K562 (cell line): Measurements from ENCODE around the gene CALCOCO2. TPM values are rescaled to one million over a fixed set of nuclear protein-coding genes. Genes with fewer than 3 reads are reported as not detected.
A peak's percentile ranks its signal among the peaks of the same experiment; 100 is the strongest.

Experiments used
- ATAC-seq: fragments of 200-7000 bp; cut with Tn5 transposase; 3 replicates; pipeline ENCODE4 v1.9.1; 2020; ENCODE audit warnings: moderate library complexity
- BruUV-seq: library from RNA; stranded (reverse); fragments of 400-500 nt; replicated peaks from 2 replicates; lab custom pipeline; 2021; lab: Mats Ljungman, UMichigan
- CTCF ChIA-PET: fragments of 300-600 bp; formaldehyde crosslinking; extraction: SDS; loops from one replicate; lab custom pipeline; 2021; ENCODE audit warnings: low intra/inter-chr PET ratio; lab: Yijun Ruan, JAX
- POLR2A ChIA-PET: fragments of 300-600, 350-650 bp; sonication (Branson Sonifier 250); formaldehyde crosslinking; extraction: SDS; loops from one replicate; lab custom pipeline; 2021; ENCODE audit warnings: antibody characterized with exemption, inconsistent platforms; lab: Yijun Ruan, JAX
- DNase-seq, 4 experiments: peaks; one replicate each; pipeline versions ENCODE4 v3.0.0 to v3.0.0-alpha.2; 2011 to 2018; ENCODE audit warnings: low spot score in 3 of 4, mixed read lengths in 3 of 4; ENCODE audit errors: extremely low read depth in 1 of 4
- FAIRE-seq: peaks from 2 replicates; lab custom pipeline; 2011; peaks lifted over from hg19 to GRCh38; lab: Jason Lieb, UNC
- H2AFZ ChIP-seq: 2 replicates; pipeline ENCODE4 v1.6.0; 2011; ENCODE audit warnings: low read depth, low read length, control low read depth, inconsistent platforms
- H3K27ac ChIP-seq: fragments of 200-600 bp; 3 replicates; pipeline ENCODE4 v1.8.0; 2011; ENCODE audit warnings: low read depth, mild to moderate bottlenecking, control low read depth, inconsistent platforms, low read length, moderate library complexity, mixed read lengths; ENCODE audit errors: extremely low read depth
- H3K27me3 ChIP-seq, 2 experiments: fragments of 300-600 bp in 1 of 2; 2 replicates in 1 of 2; 3 replicates in 1 of 2; pipeline versions ENCODE4 v1.6.0 to v1.8.0; 2011; ENCODE audit warnings: inconsistent platforms in 2 of 2, low read length in 2 of 2, mild to moderate bottlenecking in 1 of 2, mixed read lengths in 1 of 2, moderate library complexity in 1 of 2; ENCODE audit not compliant: control insufficient read depth in 2 of 2, insufficient read depth in 2 of 2
- H3K36me3 ChIP-seq: fragments of 300-600 bp; 3 replicates; pipeline ENCODE4 v1.8.0; 2011; ENCODE audit warnings: mild to moderate bottlenecking, low read length, inconsistent platforms; ENCODE audit not compliant: control insufficient read depth, insufficient read depth
- H3K4me1 ChIP-seq, 2 experiments: fragments of 200-600 bp in 1 of 2; replicated peaks in 1 of 2; 2 replicates in 1 of 2; 3 replicates in 1 of 2; pipeline versions ENCODE4 v1.5.1 to v1.8.0; 2011; ENCODE audit warnings: inconsistent platforms in 2 of 2, low read length in 2 of 2, mild to moderate bottlenecking in 1 of 2, mixed read lengths in 1 of 2, moderate library complexity in 1 of 2; ENCODE audit not compliant: control insufficient read depth in 2 of 2, insufficient read depth in 2 of 2
- H3K4me2 ChIP-seq: 2 replicates; pipeline ENCODE4 v1.6.1; 2011; ENCODE audit warnings: low read length, control low read depth, inconsistent platforms, mixed read lengths; ENCODE audit not compliant: insufficient read depth
- H3K4me3 ChIP-seq: fragments of 200-600 bp; sonication (generic), shearing (Covaris generic); 2 replicates; pipeline ENCODE4 v1.5.1; 2016; ENCODE audit warnings: control low read depth, inconsistent platforms
- H3K79me2 ChIP-seq: fragments of 200-600 bp; 3 replicates; pipeline ENCODE4 v1.8.0; 2011; ENCODE audit warnings: low read length, inconsistent platforms; ENCODE audit not compliant: control insufficient read depth, insufficient read depth
- H3K9ac ChIP-seq, 2 experiments: 2 replicates each; pipeline versions ENCODE4 v1.6.0 to v1.6.1; 2011; ENCODE audit warnings: low read depth in 2 of 2, low read length in 2 of 2, control low read depth in 1 of 2, inconsistent platforms in 1 of 2, mild to moderate bottlenecking in 1 of 2, mixed read lengths in 1 of 2; ENCODE audit not compliant: insufficient read depth in 1 of 2
- H3K9me1 ChIP-seq: one replicate; pipeline ENCODE4 v1.6.0; 2011; ENCODE audit warnings: inconsistent platforms, mild to moderate bottlenecking, low read length, moderate library complexity; ENCODE audit not compliant: control insufficient read depth, insufficient read depth
- H3K9me3 ChIP-seq: replicated peaks from 2 replicates; pipeline ENCODE4 v1.5.1; 2011; ENCODE audit warnings: low read depth, low read length, inconsistent platforms; ENCODE audit not compliant: control insufficient read depth, insufficient read depth
- H4K20me1 ChIP-seq: replicated peaks from 2 replicates; pipeline ENCODE4 v1.6.1; 2011; ENCODE audit warnings: low read length, inconsistent platforms, mixed read lengths; ENCODE audit not compliant: control insufficient read depth, insufficient read depth
- CEBPG ChIP-seq, 3 experiments: fragments of 200-800 bp in 1 of 3; sonication (Bioruptor generic) in 1 of 3; sonication (generic) in 1 of 3; formaldehyde crosslinking in 1 of 3; IDR thresholded peaks in 2 of 3; conservative IDR thresholded peaks in 1 of 3; 2 replicates each; pipeline versions ENCODE4 v1.6.1 to v1.8.0; 2016 to 2022; ENCODE audit warnings: missing compliant biosample characterization in 2 of 3, missing genetic modification characterization in 2 of 3, mild to moderate bottlenecking in 1 of 3, missing genetic modification reagents in 1 of 3
- FOXJ3 ChIP-seq: sonication (generic); formaldehyde crosslinking; IDR thresholded peaks from 2 replicates; pipeline ENCODE4 v1.4.0; 2020; ENCODE audit warnings: mild to moderate bottlenecking, missing genetic modification reagents
- GATA2 ChIP-seq: sonication (generic); formaldehyde crosslinking; IDR thresholded peaks from 2 replicates; pipeline ENCODE4 v1.4.0; 2020; ENCODE audit warnings: mild to moderate bottlenecking, missing genetic modification reagents
- HOXB6 ChIP-seq: fragments of 250-450 bp; sonication (Bioruptor Pico); IDR thresholded peaks from 2 replicates; pipeline ENCODE4 v1.5.1; 2022; ENCODE audit warnings: mild to moderate bottlenecking, borderline replicate concordance
- LCOR ChIP-seq: sonication (generic); formaldehyde crosslinking; IDR thresholded peaks from 2 replicates; pipeline ENCODE4 v1.8.0; 2022; ENCODE audit warnings: mild to moderate bottlenecking, missing genetic modification reagents
- MAFK ChIP-seq: IDR thresholded peaks from 2 replicates; pipeline ENCODE4 v1.6.1; 2011; ENCODE audit warnings: low read length, improper control_type of control experiment
- MEIS2 ChIP-seq: fragments of 450-650 bp; IDR thresholded peaks from 2 replicates; pipeline ENCODE4 v1.6.1; 2014; ENCODE audit warnings: mild to moderate bottlenecking; ENCODE audit not compliant: partially characterized antibody
- MTA3 ChIP-seq: fragments of 450-650 bp; formaldehyde crosslinking; IDR thresholded peaks from 2 replicates; pipeline ENCODE4 v1.6.1; 2017; ENCODE audit warnings: mild to moderate bottlenecking, borderline replicate concordance
- NELFE ChIP-seq: IDR thresholded peaks from 2 replicates; pipeline ENCODE4 v1.6.1; 2011; ENCODE audit warnings: mild to moderate bottlenecking; ENCODE audit not compliant: insufficient read depth, insufficient read length
- PHB2 ChIP-seq: fragments of 450-650 bp; IDR thresholded peaks from 2 replicates; pipeline ENCODE4 v1.6.1; 2017; ENCODE audit warnings: low read depth
- PPARD ChIP-seq: fragments of 250-450 bp; sonication (Bioruptor Pico); IDR thresholded peaks from 2 replicates; pipeline ENCODE4 v1.8.0; 2022; ENCODE audit warnings: inconsistent platforms, mild to moderate bottlenecking, moderate library complexity
- ZNF24 ChIP-seq: fragments of 450-650 bp; IDR thresholded peaks from 2 replicates; pipeline ENCODE4 v1.6.1; 2016
- ZNF785 ChIP-seq: fragments of 250-450 bp; sonication (Bioruptor Pico); IDR thresholded peaks from 2 replicates; pipeline ENCODE4 v1.4.0; 2020; ENCODE audit warnings: mild to moderate bottlenecking
- WGBS: fragments of 100-300 bp; shearing (Covaris generic); methylation state at CpG from one replicate; pipeline ENCODE4 v1.1.6; 2016; ENCODE audit warnings: low coverage, mixed read lengths; ENCODE audit not compliant: insufficient coverage; ENCODE audit errors: missing lambda C conversion rate; 5-methylcytosine and 5-hydroxymethylcytosine counted together
- in situ Hi-C: fragments of 300-500 bp; cut with MboI; formaldehyde crosslinking; loops from 4 replicates; pipeline ENCODE4 v1.15.0; 2018; ENCODE audit warnings: inconsistent platforms, mixed read lengths
- intact Hi-C: fragments of 100-400 bp; cut with micrococcal nuclease; formaldehyde crosslinking; loops from 2 replicates; pipeline ENCODE4 v1.14.2; 2022
- polyA plus RNA-seq, 8 experiments: library from polyadenylated mRNA; depleted of rRNA in 4 of 8; stranded (reverse) in 5 of 8; unstranded in 3 of 8; fragments of >200 nt; fragmentation: Nextera tagmentation in 2 of 8; fragmentation: Illumina TruSeq in 1 of 8; extraction: Ambion mirVana in 2 of 8; extraction: Trizol in 1 of 8; gene quantifications; 2 replicates each; pipeline versions ENCODE4 v1.2.1 to v1.2.3, GENCODE V29; 2011 to 2014; ENCODE audit warnings: inconsistent platforms in 1 of 8, missing spikeins in 1 of 8
- total RNA-seq, 7 experiments: library from RNA; depleted of rRNA in 6 of 7; stranded (reverse); fragments of >200 nt in 6 of 7; fragmentation: Illumina TruSeq in 2 of 7; extraction: Trizol in 2 of 7; gene quantifications; 2 replicates each; pipeline versions ENCODE4 v1.2.1 to v1.2.3, GENCODE V29; 2011 to 2021; ENCODE audit warnings: low replicate concordance in 1 of 7
- TF ChIP-seq, protein P1 (sequence below): fragments of 450-650 bp; IDR thresholded peaks from 2 replicates; pipeline ENCODE4 v1.6.1; 2017; ENCODE audit warnings: mild to moderate bottlenecking, moderate library complexity
- TF ChIP-seq, protein P2 (sequence below), 2 experiments: fragments of 150-350 bp in 1 of 2; IDR thresholded peaks; 2 replicates each; pipeline ENCODE4 v1.6.1; 2012 to 2016; ENCODE audit warnings: low read depth in 2 of 2, low read length in 2 of 2, mild to moderate bottlenecking in 1 of 2, moderate library complexity in 1 of 2
- TF ChIP-seq, protein P3 (sequence below): fragments of 450-650 bp; IDR thresholded peaks from 2 replicates; pipeline ENCODE4 v1.6.1; 2016; ENCODE audit warnings: antibody characterized with exemption

The CALCOCO2 gene
- total and polyA plus RNA-seq, 9 of the 15 experiments (the other 6 are each of a cell fraction or from before 2014, with no cell fraction given): 24.1 to 87.3 (median 67.5) TPM

DNA sequence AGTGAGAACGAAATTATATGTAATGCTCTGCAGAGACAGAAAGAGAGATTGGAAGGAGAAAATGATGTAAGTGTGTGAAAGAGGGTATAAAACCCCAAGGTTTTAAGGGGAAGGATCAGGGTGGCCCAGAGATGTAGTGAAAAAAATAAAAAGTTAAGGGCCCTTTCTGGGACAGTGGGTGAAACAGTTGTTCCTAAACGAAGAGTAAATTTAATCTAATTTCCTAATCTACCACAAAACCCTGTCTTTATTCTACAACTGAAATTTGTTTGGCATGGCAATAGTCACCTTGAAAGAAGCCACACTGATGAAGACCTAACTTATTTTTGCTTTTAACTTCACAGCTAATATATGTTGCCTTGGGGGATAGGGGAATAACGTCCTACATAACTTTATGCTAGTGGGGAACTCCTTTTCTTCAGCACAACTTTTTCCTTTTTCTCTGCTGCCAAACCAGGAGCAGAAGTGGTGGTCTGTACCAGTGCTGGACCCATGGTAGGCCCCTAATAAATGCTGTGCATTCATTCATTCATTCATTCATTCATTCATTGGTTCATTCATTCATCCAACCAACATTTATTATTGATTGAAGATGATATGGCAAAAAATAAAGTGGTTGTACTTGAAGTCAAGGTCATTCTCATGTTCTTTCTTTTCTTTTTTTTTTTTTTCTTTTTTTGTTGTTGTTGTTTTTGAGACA lies 25.4 kb downstream of the CALCOCO2 start:
- Histone ChIP-seq H3K79me2 (no peaks in the 10 kb centered on the region), H3K4me1 (peaks cover 0 to 10% of the 10 kb centered on the region in 2 experiments; a peak in 1 of 5 replicates), H3K9me3 (no peaks in the 10 kb centered on the region), H3K9me1 (no peaks in the 10 kb centered on the region), H4K20me1 (no peaks in the 10 kb centered on the region), H2AFZ (no peak overlapping the region), H3K36me3 (peaks cover 43% of the 10 kb centered on the region; the same call in 2 of the 3 replicates), H3K9ac (no peak overlapping the region), H3K27ac (no peak overlapping the region), H3K27me3 (no peaks in the 10 kb centered on the region), H3K4me3 (no peak overlapping the region), H3K4me2 (no peak overlapping the region)
- no peak for FAIRE-seq
- intact Hi-C loops (no loop called here), in situ Hi-C loops (no loop called here)
- CTCF ChIA-PET: no interaction called here
- no TSS peak for BruUV-seq
- no peak for DNase-seq
- 43% methylated on average over 3 of the region's 3 CpGs for WGBS
- no peak; the same call in 2 of the 3 replicates for ATAC-seq
- POLR2A ChIA-PET: no interaction called here
- TF ChIP-seq MTA3: no peak
- no peak for TF ChIP-seq ZNF785 (CRISPR knock-in tag)
- no peak for TF ChIP-seq PPARD (CRISPR knock-in tag)
- no peak for TF ChIP-seq GATA2
- TF ChIP-seq, protein P1, sequence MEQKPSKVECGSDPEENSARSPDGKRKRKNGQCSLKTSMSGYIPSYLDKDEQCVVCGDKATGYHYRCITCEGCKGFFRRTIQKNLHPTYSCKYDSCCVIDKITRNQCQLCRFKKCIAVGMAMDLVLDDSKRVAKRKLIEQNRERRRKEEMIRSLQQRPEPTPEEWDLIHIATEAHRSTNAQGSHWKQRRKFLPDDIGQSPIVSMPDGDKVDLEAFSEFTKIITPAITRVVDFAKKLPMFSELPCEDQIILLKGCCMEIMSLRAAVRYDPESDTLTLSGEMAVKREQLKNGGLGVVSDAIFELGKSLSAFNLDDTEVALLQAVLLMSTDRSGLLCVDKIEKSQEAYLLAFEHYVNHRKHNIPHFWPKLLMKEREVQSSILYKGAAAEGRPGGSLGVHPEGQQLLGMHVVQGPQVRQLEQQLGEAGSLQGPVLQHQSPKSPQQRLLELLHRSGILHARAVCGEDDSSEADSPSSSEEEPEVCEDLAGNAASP: no peak
- TF ChIP-seq NELFE: no peak
- peak; percentile 12 for TF ChIP-seq MEIS2
- TF ChIP-seq, protein P2, sequence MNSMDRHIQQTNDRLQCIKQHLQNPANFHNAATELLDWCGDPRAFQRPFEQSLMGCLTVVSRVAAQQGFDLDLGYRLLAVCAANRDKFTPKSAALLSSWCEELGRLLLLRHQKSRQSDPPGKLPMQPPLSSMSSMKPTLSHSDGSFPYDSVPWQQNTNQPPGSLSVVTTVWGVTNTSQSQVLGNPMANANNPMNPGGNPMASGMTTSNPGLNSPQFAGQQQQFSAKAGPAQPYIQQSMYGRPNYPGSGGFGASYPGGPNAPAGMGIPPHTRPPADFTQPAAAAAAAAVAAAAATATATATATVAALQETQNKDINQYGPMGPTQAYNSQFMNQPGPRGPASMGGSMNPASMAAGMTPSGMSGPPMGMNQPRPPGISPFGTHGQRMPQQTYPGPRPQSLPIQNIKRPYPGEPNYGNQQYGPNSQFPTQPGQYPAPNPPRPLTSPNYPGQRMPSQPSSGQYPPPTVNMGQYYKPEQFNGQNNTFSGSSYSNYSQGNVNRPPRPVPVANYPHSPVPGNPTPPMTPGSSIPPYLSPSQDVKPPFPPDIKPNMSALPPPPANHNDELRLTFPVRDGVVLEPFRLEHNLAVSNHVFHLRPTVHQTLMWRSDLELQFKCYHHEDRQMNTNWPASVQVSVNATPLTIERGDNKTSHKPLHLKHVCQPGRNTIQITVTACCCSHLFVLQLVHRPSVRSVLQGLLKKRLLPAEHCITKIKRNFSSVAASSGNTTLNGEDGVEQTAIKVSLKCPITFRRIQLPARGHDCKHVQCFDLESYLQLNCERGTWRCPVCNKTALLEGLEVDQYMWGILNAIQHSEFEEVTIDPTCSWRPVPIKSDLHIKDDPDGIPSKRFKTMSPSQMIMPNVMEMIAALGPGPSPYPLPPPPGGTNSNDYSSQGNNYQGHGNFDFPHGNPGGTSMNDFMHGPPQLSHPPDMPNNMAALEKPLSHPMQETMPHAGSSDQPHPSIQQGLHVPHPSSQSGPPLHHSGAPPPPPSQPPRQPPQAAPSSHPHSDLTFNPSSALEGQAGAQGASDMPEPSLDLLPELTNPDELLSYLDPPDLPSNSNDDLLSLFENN (IDR thresholded peaks at IDR 0.05; ENCODE audit: low read depth in 2 of 2, low read length in 2 of 2): no peak
- TF ChIP-seq HOXB6: no peak
- no peak for TF ChIP-seq PHB2
- TF ChIP-seq ZNF24: peak; percentile 95
- TF ChIP-seq, protein P3, sequence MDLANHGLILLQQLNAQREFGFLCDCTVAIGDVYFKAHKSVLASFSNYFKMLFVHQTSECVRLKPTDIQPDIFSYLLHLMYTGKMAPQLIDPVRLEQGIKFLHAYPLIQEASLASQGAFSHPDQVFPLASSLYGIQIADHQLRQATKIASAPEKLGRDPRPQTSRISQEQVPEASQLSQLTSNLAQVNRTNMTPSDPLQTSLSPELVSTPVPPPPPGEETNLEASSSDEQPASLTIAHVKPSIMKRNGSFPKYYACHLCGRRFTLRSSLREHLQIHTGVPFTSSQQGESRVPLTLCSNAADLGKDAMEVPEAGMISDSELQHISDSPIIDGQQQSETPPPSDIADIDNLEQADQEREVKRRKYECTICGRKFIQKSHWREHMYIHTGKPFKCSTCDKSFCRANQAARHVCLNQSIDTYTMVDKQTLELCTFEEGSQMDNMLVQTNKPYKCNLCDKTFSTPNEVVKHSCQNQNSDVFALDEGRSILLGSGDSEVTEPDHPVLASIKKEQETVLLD: no peak
- no peak for TF ChIP-seq LCOR (CRISPR knock-in tag)
- no peak for TF ChIP-seq MAFK
- TF ChIP-seq CEBPG (CRISPR knock-in tag; IDR thresholded peaks at IDR 0.05): no peak
- TF ChIP-seq CEBPG (tag; conservative IDR thresholded peaks at IDR 0.05 in 1 of 2, IDR thresholded peaks at IDR 0.05 in 1 of 2): peak in 1 of 2 experiments; percentile 24; a peak in 1 of 4 replicates
- no peak for TF ChIP-seq FOXJ3 (CRISPR knock-in tag)
